GM12892 (cell line): Measurements from ENCODE around the gene EGFL7.
A peak's percentile ranks its signal among the peaks of the same experiment; 100 is the strongest.
"Not testable (repeated sequence)": the region's sequence is repeated elsewhere in the genome, so short reads cannot be mapped to it uniquely, and the experiment has no call there.

ENCODE experiments used
- DNase-seq: peaks from one replicate; pipeline ENCODE4 v3.0.0; 2011; ENCODE audit not compliant: insufficient read length
- FAIRE-seq: peaks from 2 replicates; lab custom pipeline; 2011; peaks lifted over from hg19 to GRCh38; lab: Jason Lieb, UNC
- POLR2A ChIP-seq: IDR thresholded peaks from 2 replicates; pipeline ENCODE4 v1.6.1; 2011; ENCODE audit warnings: low read depth, low read length, control low read depth
- POLR2AphosphoS5 ChIP-seq: IDR thresholded peaks from 2 replicates; pipeline ENCODE4 v1.6.1; 2011; ENCODE audit warnings: low read depth, low read length, control low read depth
- TAF1 ChIP-seq: IDR thresholded peaks from 2 replicates; pipeline ENCODE4 v1.6.1; 2011; ENCODE audit warnings: low read depth, mild to moderate bottlenecking, control low read depth, low read length, borderline replicate concordance

The EGFL7 gene

DNA sequence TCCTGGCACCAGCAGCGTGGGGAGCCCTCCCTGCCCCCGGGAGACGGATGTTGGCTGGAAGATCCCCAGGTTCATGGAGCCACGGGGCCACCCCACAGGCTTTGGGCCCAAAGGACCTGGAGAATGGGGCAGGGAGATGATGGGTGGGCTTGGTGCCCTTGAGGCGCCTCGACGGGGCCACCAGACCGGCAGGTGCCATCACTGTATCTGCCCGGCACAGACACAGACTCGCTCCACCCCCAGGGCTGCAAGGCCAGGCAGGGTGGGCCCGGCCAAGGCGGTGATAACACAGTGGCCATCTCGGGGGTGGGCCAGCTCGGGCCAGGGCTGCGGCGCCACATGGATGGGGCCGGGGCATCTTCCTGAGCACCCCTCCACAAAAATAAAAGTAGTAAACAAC lies 35.0 kb upstream of the EGFL7 start:
- DNase-seq (no peak), FAIRE-seq (no peak)
- TF ChIP-seq TAF1 (no peak), POLR2AphosphoS5 (no peak), POLR2A (no peak)

DNA sequence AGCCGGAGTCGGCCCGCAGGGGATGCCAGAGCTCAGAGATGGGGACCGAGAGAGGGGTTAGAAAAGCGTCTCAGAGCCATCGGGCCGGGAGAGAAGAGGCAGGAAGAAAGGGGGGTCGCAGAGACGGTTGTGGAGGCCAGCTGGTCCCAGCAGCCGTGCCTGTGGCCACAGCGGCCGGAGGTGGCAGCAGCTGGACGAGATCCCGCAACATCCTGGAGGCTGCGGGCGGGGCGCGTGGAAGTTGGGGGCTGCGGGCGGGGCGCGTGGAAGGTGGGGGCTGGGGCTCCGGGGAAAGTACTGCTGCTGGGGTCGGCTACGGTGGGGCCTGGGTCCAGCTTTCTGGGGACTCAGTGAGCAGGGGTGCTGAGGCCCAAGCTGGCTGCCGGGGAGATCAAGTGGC lies 34.4 kb upstream of the EGFL7 start:
- TF ChIP-seq POLR2A: no peak
- no peak for DNase-seq
- FAIRE-seq: no peak

DNA sequence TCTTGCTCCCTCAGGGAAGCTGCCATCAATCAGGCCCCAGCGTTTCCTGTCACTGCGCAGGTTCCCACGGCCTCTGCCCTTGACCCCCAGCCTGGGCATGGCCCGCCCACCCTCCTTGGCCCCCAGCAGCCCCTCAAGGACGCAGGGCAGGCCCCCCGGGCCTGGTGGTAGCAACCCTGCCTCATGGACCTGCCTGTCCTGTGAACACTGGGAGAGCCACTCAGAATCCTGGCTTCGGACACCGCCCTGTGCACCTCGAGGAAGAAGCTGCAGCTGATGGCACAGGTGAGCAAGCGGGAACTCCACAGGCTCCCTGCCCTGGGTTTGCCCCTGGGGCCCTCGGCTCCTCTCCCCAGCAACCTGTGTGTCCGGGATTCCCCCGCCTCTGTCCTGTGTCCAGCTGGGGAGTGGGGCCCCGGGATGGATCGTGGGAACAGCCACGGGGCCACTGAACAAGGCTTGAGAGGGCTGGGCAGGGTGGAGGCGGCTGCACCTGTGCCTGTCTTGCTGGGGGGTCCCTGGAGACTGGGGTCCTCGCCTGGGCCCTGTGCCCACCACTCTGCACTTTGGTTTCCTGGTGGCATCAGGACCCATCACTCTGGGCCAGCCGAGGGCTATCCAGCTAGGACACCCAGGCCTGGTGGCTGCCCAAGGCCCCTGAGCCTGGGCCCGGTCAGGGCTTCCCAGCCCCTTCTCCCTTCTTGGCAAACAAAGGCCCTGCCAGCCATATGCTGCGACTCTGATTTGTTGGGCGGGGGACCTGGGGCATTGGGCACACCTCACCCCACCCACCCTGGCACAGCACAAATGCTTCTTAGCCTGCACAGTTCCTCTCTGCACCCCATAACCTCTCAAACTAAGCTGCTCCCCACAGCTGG lies 33.5 kb upstream of the EGFL7 start:
- no peak for DNase-seq
- TF ChIP-seq TAF1 (no peak), POLR2AphosphoS5 (no peak), POLR2A (no peak)
- FAIRE-seq: no peak

DNA sequence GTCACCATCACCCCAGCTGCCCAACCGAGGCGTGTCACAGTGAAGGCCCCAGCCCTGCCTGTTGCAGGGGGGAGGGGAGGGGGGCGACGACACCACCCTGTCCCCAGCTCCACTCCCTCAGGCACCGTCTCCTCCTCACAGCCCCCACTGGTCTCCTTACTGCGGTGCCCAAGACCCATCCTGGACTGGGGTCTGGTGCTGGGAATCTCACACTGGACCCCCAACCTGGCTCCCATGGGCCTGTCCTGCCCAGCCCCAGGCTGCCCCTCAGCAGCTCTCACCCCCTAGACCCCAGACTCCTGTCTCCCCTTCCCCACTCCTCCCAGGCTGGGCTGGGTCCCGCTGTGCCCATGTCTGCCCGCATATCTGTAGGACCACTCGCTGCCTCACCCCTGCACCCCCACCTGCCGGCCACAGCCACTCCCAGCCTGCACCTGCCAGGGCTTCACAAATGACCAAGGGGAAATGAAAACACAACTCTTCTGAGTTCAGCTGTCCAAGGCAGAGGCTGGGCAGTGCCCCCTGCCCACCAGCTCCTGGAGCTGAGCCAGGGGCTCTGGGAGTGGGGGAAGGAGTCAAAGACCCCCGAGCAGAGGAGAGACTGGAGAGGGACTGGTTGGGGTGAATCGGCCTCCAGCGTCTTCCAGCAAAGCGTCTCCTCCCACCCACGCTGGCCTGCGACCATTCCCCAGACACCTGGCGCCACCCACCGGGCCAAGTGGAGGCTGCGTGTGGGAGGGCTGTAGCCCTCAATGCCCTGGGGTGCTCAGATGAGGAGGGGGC lies 32.6 kb upstream of the EGFL7 start:
- TF ChIP-seq POLR2AphosphoS5 (no peak), TAF1 (no peak), POLR2A (no peak)
- DNase-seq (no peak), FAIRE-seq (no peak)

DNA sequence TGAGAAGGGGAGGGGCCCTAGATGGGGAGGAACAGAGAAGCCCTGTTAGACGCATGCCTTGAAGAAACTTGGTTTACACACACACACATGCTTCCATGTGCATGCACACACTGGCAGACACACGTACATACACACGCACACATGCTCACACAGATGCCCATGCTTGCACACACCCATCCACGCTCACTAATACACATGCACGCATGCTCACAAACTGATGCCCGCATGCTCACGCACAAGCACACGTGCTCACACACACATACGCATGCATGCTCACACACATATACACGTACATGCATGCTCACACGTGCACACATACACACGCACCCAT lies 32.1 kb upstream of the EGFL7 start:
- TF ChIP-seq POLR2AphosphoS5 (no peak), POLR2A (no peak), TAF1 (no peak)
- DNase-seq (no peak), FAIRE-seq (no peak)

DNA sequence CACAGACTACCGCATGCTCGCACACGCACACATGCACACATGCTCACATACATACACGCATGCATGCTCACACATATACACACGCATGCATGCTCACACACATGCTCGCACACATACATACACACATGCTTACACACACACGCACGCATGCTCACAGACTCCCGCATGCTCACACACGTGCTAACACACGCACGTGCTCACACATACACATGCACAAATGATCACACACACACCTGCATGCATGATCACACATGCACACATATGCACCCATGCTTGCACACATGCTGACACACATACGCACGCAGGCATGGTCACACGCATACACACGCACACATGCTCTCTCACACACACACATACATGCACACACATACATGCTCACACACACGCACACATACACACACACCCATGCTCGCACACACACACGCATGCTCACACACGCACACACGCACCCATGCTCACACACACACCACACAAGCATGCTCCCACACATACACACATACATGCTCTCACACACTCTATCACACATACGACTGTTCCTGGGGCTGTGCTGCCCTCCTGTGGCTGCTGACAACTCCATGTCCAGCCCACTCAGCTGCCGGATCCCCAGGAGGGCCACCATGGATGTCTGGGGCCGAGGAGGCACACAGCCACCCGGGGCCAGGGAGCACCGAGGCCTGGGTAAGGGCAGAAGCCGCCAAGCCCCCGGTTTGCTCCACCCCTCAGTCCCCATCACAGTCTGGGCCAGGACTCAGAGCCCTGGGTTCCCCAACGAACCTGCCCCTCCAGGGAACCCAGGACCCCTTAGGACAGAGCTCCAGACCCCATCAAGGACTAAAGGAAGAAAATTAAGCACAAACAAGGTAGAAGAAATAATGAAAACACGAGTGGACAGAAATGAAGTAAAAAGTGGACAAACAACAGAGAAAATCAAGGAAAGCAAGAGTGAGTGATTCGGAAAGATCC lies 31.4 kb upstream of the EGFL7 start:
- DNase-seq: no peak
- FAIRE-seq: peak; percentile 67
- no peak for TF ChIP-seq TAF1
- no peak for TF ChIP-seq POLR2A
- no peak for TF ChIP-seq POLR2AphosphoS5

DNA sequence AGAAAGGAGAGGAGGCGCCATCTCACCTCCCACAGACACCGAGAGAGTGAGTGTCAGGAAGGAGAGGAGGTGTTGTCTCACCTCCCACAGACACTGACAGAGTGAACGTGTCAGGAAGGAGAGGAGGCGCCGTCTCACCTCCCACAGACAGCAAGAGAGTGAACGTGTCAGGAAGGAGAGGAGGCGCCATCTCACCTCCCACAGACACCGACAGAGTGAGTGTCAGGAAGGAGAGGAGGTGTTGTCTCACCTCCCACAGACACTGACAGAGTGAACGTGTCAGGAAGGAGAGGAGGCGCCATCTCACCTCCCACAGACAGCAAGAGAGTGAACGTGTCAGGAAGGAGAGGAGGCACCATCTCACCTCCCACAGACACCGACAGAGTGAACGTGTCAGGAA lies 30.6 kb upstream of the EGFL7 start:
- FAIRE-seq, DNase-seq: not testable (repeated sequence)

DNA sequence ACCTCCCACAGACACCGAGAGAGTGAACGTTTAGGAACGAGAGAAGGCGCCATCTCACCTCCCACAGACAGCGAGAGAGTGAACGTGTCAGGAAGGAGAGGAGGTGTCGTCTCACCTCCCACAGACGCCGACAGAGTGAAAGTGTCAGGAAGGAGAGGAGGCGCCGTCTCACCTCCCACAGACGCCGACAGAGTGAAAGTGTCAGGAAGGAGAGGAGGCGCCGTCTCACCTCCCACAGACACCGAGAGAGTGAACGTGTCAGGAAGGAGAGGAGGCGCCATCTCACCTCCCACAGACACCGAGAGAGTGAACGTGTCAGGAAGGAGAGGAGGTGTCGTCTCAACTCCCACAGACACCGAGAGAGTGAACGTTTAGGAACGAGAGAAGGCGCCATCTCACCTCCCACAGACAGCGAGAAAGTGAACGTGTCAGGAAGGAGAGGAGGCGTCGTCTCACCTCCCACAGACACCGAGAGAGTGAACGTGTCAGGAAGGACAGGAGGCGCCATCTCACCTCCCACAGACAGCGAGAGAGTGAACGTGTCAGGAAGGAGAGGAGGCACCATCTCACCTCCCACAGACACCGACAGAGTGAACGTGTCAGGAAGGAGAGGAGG lies 30.1 kb upstream of the EGFL7 start:
- not testable (repeated sequence) for FAIRE-seq

DNA sequence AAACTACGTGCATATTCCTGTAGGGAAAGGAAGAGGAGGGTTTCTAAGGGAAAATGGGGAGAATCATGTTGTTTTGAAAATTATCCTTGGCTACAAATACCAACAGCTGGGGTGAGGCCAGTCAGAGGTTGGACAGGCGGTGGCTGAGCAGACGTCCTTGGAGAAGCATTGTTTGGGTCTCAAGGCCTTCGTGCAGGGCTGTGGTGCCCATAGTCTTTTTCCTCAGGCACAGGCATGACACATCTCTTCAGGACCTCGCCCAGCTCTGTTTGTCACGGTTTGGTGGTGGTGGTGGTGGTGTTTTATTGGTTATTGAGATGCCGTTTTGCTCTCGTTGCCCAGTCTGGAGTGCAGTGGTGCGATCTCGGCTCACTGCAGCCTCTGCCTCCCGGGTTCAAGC lies 27.8 kb upstream of the EGFL7 start:
- TF ChIP-seq POLR2A (no peak), TAF1 (no peak), POLR2AphosphoS5 (no peak)
- no peak for FAIRE-seq
- no peak for DNase-seq

More for the DNA sequence above, 30.1 kb upstream of the EGFL7 start:
- DNase-seq: not testable (repeated sequence)

DNA sequence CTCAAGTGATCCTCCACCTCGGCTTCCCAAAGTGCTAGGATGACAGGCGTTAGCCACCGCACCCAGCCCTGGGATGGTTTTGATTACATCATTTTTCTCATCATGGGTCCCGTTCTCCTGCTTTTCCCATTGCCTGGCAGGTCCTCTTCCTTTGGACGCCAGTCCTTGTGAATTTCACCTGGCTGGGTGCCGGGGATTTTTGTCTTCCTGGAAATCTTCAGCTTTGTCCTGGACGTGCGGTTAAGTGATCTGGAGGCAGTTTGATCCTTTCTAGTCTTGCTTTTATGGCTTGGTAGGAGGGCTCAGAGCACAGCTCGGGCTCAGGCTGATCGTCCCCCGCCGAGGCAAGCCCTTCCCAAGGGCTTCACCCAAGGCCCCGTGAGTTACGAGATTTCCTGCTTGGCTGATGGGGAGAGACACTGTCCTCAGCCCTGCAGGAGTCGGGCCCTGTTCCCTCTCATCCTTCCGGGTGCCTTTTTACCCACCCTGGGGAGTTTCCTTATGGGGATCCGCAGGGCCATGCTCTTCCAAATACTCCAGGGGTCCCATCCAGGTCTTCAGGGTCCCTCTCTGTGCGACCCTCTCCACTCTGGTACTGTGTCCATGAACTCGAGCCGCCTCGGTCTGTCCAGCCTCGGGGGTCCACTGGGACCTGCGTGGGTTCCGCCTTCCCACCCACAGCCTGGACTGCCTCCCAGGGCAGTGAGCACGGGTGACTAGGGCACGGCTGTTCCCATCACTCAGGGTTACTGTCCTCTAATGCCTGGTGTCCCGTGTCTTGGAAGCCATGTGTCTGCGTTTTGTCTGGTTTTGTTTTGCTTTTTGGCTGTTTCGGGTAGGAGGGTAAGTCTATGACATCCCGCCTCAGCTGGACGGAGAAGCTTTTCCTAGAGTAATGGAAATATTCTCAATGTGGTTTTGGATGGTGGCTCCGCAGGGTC lies 22.3 kb upstream of the EGFL7 start:
- FAIRE-seq (no peak), DNase-seq (no peak)
- TF ChIP-seq TAF1 (no peak), POLR2A (no peak), POLR2AphosphoS5 (no peak)
